CD1c-positive myeloid dendritic cell (primary cell): ENCODE results near the gene DGCR8.

Experiments used
- DNase-seq: peaks from one replicate; pipeline ENCODE4 v3.0.0-alpha.2; 2016; ENCODE audit errors: extremely low spot score

DGCR8 gene

GRCh38 chr22:20052309-20053259 lies 27.5 kb upstream of the DGCR8 start:
- DNase-seq, result no peak

GRCh38 chr22:20053407-20054033 lies 26.5 kb upstream of the DGCR8 start:
- no peak for DNase-seq

GRCh38 chr22:20054034-20054427 lies 26.0 kb upstream of the DGCR8 start:
- no peak for DNase-seq

GRCh38 chr22:20054485-20054884 lies 25.6 kb upstream of the DGCR8 start:
- no peak for DNase-seq

GRCh38 chr22:20055144-20055543 lies 24.9 kb upstream of the DGCR8 start:
- DNase-seq, result no peak

GRCh38 chr22:20055654-20056053 lies 24.4 kb upstream of the DGCR8 start:
- no peak for DNase-seq

GRCh38 chr22:20056161-20056560 lies 23.9 kb upstream of the DGCR8 start:
- no peak for DNase-seq

GRCh38 chr22:20056696-20057386 lies 23.2 kb upstream of the DGCR8 start:
- no peak for DNase-seq

GRCh38 chr22:20057596-20058268 lies 22.3 kb upstream of the DGCR8 start:
- no peak for DNase-seq

GRCh38 chr22:20058989-20059770 lies 20.9 kb upstream of the DGCR8 start:
- no peak for DNase-seq

GRCh38 chr22:20060700-20061480 lies 19.2 kb upstream of the DGCR8 start:
- DNase-seq, result no peak

- no peak for DNase-seq
Measured at GRCh38 chr22:20061481-20061861, 18.6 kb upstream of the DGCR8 start.

GRCh38 chr22:20062043-20062765 lies 17.8 kb upstream of the DGCR8 start:
- DNase-seq, result no peak

- DNase-seq, result no peak
Measured at GRCh38 chr22:20062766-20063083, 17.3 kb upstream of the DGCR8 start.

- no peak for DNase-seq
Measured at GRCh38 chr22:20063271-20064139, 16.5 kb upstream of the DGCR8 start.

GRCh38 chr22:20064140-20064480 lies 15.9 kb upstream of the DGCR8 start:
- no peak for DNase-seq

GRCh38 chr22:20064545-20065262 lies 15.3 kb upstream of the DGCR8 start:
- DNase-seq, result no peak

GRCh38 chr22:20065896-20066616 lies 14.0 kb upstream of the DGCR8 start:
- DNase-seq, result no peak
